Activated CD4-positive, alpha-beta T cell treated with anti-CD3 and anti-CD28 coated beads, Interleukin-2, amount 50 U/mL, for 4 hours (primary cell): ENCODE results near the gene JAG2.
"Not testable (repeated sequence)": the region's sequence is repeated elsewhere in the genome, so short reads cannot be mapped to it uniquely, and the experiment has no call there.

Experiments
- DNase-seq, 2 experiments: peaks; one replicate each; pipeline ENCODE4 v3.0.0-alpha.2; 2020

Gene JAG2

DNA sequence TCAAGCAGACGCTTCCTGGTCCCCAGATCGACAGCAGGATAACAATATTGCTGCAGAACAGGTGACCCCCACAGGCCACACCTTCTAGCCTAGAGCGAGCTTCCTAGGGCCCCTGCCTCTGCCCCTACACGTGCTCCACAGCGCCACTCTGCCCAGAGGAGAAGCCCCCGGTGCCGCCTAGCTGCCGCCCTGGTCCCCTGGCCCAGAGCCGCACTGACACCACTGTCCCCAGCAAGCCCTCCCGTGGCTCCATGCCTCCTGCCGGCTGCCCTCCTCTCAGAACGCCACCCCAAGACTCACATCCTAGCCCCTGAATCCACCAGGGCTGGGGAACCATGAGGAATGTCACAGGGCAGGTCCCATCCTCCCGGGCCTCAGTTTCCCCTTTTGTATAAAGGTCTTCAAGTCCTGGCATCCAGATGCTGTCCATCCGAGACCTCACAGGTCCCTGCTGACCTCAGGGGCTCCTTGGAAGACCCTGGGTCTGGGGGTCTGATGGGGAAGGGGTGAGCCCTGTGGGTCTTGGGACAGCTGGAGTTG, 31.0 kb downstream of the JAG2 start:
- DNase-seq, result no peak

GRCh38 chr14:105136401-105137322, 31.9 kb downstream of the JAG2 start:
- no peak for DNase-seq

- DNase-seq, result no peak
Observed at GRCh38 chr14:105135700-105136395, 32.7 kb downstream of the JAG2 start.

- no peak for DNase-seq
Observed at GRCh38 chr14:105132921-105133654, 35.5 kb downstream of the JAG2 start.

DNA sequence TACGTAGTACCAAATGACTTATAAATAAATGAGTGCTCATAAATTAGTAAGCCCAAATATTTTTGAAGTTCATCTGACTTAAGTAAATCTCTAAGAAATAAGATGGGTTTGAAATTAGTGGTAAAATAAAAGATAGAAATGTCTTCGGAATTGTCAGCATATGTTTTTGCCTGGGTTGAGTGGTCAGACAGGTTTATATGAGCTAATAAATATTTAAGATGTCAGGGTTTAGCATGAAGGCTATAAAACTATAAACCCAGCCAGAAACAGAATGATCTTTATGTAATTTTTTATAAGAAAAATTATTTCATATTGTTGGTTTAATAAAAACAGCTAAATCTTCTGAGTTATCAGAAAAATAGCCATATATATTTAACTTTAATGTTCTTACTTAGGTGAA, 37.3 kb downstream of the JAG2 start:
- DNase-seq, result no peak

DNA sequence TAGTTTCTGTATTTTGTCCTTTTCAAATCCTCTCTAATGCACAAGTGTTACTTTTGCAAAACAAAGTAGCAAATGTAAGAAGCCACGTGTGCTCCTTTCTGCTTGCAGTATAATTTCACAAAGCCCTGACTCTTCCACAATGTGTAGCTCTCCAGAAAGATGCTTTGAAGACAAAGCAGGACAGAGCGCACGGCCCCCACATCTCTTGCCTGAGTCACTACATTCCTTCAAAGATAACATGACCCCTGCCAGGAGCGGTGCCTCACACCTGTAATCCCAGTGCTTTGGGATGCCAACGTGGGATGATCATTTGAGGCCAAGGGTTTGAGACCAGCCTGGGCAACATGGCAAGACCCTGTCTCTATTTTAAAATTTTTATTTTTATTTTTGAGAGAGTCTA, 40.5 kb downstream of the JAG2 start:
- no peak for DNase-seq

GRCh38 chr14:105126981-105127329, 41.6 kb downstream of the JAG2 start:
- no peak for DNase-seq

- DNase-seq, result no peak
Observed at GRCh38 chr14:105126126-105126980, 42.2 kb downstream of the JAG2 start.

DNA sequence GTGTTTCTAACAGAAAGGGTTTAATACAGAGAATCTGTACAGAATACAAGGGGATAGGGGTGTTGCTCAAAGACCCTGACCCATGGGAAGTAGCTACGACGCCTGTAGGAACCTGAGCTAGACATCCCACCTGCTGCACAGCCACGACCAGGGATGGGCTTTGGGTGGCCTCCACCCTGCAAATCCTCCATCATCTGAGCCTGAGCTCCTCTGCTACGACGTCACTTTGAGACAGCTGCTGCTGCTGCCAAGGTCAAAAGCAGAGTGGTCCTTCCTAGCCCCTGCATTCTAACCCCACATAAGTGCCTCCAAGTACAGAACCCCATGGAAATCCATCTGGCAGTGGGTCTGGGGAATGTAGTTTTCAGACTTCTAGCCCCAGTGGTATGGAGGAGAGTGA, 43.8 kb downstream of the JAG2 start:
- no peak for DNase-seq

DNA sequence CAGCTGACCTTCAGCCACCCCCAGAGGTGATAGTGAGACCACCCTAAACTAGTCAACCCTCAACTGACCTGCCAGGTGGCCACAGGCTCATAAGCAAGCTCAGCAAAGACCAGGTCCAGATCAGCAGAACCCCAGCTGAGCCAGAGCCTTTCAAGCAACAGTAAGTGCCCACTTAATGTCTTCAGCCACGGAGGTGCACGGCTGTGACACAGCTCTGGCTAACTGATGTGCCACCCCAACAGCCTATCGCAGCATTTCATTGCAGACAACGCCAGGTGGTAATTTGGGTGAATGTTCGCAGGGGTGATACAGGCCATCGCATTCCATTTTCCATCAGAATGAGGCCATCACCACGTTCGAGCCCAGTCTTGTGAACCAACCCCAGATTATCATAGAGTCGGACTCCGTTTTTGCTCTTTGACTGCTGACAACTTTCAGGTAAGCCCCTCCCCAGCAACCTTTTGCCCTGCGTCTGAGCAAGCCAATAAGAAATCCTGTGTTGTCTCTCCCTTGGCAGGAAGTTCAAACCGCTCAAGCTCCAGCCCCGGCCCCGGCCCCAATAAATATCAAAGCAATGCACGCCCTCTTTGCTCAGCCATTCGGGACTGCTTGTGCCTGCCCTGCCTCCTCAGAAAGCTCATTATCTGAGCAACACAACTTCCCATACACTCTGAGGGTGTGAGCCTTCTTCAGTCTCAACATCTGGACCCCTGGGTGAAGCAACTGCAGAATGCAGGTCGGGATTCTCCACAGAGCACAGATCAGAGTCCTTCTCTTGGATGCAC, 44.4 kb downstream of the JAG2 start:
- no peak for DNase-seq

DNA sequence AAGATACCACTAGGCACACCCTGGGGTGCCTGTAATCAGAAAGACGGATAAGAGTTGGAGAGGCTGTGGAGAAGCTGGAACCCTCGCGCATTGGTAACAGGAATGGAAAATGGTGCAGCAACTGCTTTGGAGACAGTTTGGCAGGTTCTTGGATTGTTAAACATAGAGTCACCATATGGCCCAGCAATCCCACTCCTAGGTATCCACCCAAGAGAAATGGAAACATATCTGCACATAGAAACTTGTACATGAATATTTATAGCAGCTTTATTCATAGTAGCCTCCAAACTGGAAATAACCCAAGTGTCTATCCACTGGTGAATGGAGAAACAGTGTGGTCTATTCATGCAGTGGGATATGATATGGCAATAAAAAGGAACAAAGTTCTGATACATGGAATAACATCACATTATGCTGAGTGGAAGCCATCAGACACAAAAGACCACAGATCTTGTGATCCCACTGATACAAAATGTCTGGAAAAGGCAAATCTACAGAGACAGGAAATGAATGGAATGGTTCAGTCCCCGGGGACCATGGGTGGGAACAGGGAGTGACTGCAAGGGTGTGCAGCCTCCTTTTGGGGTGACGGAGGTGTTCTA, 45.4 kb downstream of the JAG2 start:
- no peak for DNase-seq

GRCh38 chr14:105120056-105120455, 48.5 kb downstream of the JAG2 start:
- DNase-seq, result no peak

DNA sequence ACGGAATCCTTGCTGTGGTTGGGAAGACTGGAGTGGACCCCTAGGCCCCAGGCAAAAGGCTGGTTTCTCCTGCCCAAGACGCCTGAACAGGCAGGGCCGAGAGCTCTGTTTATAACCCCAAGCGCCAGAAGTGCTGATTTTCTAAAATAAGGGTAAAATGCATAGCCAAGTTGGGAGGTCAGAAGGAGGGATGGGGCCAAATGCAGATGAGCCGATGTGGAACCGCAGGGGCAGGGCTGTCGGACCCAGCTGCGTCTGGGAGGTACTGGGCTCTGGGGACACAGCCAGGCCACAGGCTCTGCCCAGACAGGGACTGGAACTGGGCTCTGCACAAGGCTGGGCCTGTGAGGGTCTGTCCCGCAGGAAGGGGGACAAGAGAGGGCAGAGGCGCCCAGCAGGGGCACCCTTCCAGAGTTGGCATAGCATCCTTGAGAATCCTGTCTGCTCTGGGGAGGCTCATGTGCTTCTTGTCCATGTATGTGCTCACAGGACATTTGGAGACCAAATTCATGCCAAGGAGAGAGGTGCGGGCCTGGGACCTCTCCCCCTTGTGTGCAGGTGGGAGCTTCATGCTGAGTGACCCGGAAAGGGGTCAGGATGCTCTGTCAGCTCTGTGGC, 49.1 kb downstream of the JAG2 start:
- DNase-seq, result no peak

GRCh38 chr14:105118646-105119407, 49.7 kb downstream of the JAG2 start:
- DNase-seq, result no peak

GRCh38 chr14:105117710-105118385, 50.7 kb downstream of the JAG2 start:
- DNase-seq, result no peak

DNA sequence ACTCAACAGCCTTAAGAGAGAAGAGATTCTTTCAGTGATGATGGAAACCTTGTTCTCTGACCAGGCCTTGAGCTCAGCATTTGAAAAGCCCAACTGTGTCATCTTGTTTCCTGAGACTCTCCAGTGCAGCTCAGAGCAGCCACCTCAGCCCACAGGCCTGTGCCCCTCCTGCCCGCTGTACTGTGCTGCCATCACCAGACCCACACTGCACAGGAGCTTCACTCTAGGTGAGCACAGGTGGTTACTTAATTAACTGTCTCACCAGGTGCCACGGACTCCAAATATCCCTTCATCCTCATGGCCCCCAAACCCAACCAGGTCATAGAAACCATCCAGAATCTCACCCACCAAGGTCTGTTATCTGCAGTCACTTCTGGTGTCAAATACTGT, 51.3 kb downstream of the JAG2 start:
- DNase-seq, result no peak

DNA sequence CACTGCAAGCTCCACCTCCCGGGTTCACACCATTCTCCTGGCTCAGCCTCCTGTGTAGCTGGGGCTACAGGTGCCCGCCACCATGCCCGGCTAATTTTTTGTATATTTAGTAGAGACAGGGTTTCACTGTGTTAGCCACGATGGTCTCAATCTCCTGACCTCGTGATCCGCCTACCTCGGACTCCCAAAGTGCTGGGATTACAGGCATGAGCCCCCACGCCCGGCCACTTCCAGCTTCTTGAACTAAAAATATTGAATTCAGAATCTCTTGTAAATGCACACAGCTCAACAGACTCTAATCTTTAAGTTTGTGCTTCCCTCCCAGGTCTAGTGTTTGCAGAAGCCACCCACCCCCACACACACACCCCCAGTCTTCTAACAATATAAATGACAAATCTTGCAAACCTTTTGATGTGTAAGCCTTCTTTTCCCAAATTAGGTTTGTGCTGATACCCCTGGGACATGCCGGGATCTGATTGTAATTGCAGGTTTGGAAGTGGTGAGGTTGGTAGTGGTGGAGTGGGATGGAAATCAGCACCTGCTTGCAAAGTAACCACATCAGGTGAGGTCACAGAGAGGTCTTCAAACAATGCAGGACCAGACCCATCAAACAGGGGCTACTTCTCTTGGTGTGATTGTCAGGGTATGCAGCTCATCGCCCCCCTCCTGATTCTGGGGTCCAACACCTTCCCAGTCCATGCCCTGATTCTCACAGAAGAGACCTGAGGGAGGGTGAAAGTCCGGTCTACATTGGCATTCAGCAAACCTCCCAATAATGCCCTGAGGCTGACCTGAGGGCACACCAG, 51.9 kb downstream of the JAG2 start:
- no peak for DNase-seq

DNA sequence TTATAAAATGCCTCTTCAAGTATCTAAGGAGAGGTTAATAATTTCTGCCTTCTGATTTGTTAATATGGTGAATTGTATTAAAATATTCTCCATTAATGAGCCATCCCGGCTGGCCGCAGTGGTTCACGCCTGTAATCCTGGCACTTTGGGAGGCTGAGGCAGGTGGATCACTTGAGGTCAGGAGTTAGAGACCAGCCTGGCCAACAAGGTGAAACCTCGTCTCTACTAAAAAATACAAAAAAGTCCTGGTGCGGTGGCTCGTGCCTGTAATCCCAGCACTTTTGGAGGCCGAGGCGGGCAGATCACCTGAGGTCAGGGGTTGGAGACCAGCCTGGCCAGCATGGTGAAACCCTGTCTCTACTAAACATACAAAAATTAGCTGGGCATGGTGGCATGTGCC, 59.3 kb downstream of the JAG2 start:
- not testable (repeated sequence) for DNase-seq

DNA sequence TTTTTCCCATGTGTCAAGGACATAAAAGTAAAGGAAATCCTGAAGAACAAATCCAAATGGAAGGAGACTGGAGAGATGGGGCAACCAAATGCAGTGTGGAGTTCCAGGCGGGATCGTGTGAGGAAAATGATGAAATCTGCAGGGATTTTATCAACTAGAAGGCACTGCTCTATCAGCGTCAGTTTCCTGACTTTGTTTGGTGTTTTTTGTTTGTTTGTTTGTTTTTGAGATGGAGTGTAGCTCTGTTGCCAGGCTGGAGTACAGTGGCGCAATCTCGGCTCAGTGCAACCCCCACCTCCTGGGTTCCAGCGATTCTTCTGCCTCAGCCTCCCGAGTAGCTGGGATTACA, 60.1 kb downstream of the JAG2 start:
- DNase-seq, result no peak
